Nephron progenitor cell (in vitro differentiated cells): ENCODE measurements around the gene FGF8.

ENCODE experiments used
- DNase-seq: peaks from one replicate; pipeline ENCODE4 v3.0.0; 2021
- H3K27ac Mint-ChIP-seq: 2 replicates; pipeline ENCODE4 v1.8.0; 2021; ENCODE audit warnings: mild to moderate bottlenecking, moderate library complexity, mixed read lengths
- H3K27me3 Mint-ChIP-seq: 2 replicates; pipeline ENCODE4 v1.8.0; 2021; ENCODE audit warnings: mild to moderate bottlenecking, low read depth, mixed read lengths; ENCODE audit not compliant: poor library complexity
- H3K36me3 Mint-ChIP-seq: 2 replicates; pipeline ENCODE4 v1.8.0; 2021; ENCODE audit warnings: low read depth, mixed read lengths
- H3K4me1 Mint-ChIP-seq: 2 replicates; pipeline ENCODE4 v1.8.0; 2021; ENCODE audit warnings: mixed read lengths
- H3K4me3 Mint-ChIP-seq: 2 replicates; pipeline ENCODE4 v1.8.0; 2021; ENCODE audit warnings: mild to moderate bottlenecking, moderate library complexity, mixed read lengths
- H3K9me3 Mint-ChIP-seq: 2 replicates; pipeline ENCODE4 v1.8.0; 2021; ENCODE audit warnings: mild to moderate bottlenecking, moderate library complexity, mixed read lengths
- TF ChIP-seq, protein P1 (sequence below): fragments of 200-600 bp; sonication (generic); IDR thresholded peaks from 2 replicates; pipeline ENCODE4 v1.5.0; 2021; ENCODE audit warnings: antibody characterized with exemption

FGF8 gene

DNA sequence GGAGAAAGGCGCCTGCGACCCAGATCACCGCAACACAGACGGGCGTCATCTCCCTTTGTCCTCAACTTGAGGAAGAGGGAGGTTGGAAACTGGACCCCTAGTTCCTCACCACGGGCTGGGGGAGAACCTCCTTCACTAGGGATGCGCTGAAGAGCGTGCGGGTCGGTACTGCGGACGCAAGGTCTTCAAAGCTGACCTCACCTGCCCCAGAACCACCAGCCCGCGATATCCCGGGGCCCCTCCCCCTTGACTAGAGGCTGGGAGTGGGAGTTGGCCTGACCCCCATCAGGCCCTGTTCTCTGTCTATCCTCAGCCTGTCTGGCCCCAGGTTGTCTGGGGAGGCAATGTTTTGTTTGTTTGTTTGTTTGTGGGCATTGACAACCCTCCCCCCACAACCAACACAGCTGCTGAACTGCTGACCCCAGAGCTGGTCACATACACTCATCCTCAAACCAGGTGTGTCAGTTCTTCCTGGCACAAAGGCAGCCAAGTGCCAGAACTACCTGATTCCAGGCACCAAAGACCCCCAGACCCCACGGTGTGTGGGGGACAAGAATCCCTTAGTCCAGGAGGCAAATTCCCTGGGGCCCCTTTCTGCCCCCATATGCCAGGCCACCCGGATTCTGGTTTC lies 4.4 kb upstream of the FGF8 start:
- Mint-ChIP-seq H3K9me3 (no peaks in the 10 kb centered on the region), H3K4me1 (peaks cover 61% of the 10 kb centered on the region), H3K36me3 (peaks cover 2% of the 10 kb centered on the region), H3K27ac (peak overlapping the region; percentile 75), H3K27me3 (peaks cover 31% of the 10 kb centered on the region), H3K4me3 (peak overlapping the region; percentile 44)
- DNase-seq: no peak
- TF ChIP-seq, protein P1, sequence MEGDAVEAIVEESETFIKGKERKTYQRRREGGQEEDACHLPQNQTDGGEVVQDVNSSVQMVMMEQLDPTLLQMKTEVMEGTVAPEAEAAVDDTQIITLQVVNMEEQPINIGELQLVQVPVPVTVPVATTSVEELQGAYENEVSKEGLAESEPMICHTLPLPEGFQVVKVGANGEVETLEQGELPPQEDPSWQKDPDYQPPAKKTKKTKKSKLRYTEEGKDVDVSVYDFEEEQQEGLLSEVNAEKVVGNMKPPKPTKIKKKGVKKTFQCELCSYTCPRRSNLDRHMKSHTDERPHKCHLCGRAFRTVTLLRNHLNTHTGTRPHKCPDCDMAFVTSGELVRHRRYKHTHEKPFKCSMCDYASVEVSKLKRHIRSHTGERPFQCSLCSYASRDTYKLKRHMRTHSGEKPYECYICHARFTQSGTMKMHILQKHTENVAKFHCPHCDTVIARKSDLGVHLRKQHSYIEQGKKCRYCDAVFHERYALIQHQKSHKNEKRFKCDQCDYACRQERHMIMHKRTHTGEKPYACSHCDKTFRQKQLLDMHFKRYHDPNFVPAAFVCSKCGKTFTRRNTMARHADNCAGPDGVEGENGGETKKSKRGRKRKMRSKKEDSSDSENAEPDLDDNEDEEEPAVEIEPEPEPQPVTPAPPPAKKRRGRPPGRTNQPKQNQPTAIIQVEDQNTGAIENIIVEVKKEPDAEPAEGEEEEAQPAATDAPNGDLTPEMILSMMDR: no peak

DNA sequence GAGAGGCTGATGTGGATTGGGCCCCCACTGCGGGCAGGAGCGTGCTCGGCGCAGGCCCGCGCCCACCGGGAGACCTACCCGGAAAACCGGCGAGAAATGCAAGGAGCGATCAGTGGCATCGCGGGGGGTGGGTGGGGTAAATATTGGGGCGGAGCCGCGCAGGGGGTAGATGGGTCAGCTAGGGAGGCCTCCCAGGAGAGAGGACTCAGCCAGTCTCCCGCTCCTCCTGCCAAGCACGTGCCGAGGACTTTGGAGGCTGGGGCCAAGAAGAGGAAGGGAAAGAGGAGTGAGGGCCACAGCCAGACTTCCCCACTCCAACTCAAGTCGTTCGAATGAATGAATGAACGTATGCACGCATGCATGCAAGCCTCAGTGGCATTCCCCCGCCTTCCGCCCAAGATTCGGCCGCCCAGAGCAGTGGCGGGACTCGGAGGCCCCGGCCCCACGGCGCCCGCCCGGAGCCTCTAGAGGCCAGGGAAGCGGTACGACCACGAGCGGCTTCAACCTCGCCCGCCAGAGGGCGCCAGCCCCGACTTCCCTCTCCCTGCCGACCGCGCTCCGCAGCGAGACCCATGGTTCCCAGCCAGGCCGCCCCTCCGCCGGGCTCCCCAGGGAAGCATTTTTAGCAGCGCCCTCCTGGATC lies 3.8 kb upstream of the FGF8 start:
- H3K36me3 Mint-ChIP-seq: no peaks in the 10 kb centered on the region
- H3K4me1 Mint-ChIP-seq: peaks cover 63% of the 10 kb centered on the region
- peak overlapping the region; percentile 83 for H3K4me3 Mint-ChIP-seq
- DNase-seq: peak; percentile 95
- H3K27ac Mint-ChIP-seq: peak overlapping the region; percentile 75
- H3K27me3 Mint-ChIP-seq: peaks cover 33% of the 10 kb centered on the region
- TF ChIP-seq, protein P1: peak; percentile 87
- no peaks in the 10 kb centered on the region for H3K9me3 Mint-ChIP-seq

DNA sequence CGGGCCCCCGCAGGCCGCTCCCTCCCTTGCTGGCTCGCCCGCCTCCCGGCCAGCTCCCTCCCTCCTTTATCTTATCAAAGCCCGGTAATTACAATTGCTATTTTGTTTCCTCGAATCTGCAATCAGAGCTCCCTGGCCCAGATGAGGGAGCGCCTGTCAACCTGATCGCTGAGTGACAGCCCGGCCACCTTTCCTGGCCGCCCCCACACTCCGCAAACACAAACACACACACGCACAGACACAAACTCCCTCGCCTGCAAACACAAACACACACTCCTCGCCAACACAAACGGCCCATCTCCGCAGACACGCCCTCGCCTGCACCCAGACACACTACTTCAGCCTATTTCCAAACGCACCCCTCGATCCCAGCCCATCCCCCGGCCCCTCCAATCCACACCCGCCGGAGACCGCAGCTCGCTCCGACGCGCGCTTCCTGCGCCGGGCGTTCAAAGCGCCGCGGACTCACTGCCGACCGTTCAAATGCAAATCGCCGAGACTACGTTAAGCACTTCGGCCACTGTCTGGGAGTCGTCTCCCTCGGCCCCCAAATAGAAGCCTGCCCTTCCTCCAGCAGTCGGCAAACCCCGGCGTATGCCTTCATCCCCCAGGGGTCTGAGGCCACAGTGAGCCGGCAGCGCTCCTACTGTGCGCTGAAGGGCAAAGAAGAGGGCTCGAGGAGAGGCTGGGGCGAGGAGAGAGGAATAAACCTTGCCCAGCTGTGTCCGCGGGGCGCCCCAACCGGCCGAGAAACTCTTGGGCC lies 3.0 kb upstream of the FGF8 start:
- H3K27ac Mint-ChIP-seq: no peak overlapping the region
- H3K36me3 Mint-ChIP-seq: no peaks in the 10 kb centered on the region
- H3K4me1 Mint-ChIP-seq: peaks cover 64% of the 10 kb centered on the region
- H3K27me3 Mint-ChIP-seq: peaks cover 34% of the 10 kb centered on the region
- no peaks in the 10 kb centered on the region for H3K9me3 Mint-ChIP-seq
- peak overlapping the region; percentile 83 for H3K4me3 Mint-ChIP-seq
- peak; percentile 61 for DNase-seq
- TF ChIP-seq, protein P1: no peak

DNA sequence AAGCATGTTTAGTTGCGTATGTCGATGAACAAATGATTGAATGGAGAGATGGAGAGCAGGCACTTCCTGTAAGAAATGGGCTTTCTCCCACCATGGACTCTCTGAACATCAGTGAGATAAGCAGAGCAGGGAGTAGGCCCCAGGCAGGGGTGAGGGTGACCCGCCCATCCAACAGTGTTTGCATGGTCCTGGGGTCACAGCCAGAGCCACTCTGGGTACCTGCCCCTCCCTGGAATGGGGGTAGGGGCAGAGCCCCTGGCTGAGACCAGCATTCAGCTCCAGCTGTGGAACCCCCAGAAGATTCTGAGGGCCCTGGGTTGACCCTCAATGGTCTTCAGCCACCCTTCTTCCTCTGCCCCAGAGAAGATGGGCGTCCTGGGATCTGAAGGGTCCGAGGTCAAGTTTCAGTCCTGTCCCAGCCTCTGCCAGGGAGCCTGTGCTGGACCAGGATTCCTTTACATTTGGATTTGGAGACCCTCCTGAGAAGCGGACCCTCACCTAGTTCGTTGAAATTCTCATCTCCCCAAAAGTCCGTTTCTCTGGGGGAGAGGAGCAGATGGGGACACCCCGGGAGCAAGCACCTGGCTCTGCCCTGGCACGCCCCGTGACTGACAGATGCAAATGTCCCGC lies 2.4 kb upstream of the FGF8 start:
- Mint-ChIP-seq H3K36me3 (no peaks in the 10 kb centered on the region), H3K27me3 (peaks cover 41% of the 10 kb centered on the region), H3K4me3 (peak overlapping the region; percentile 83), H3K9me3 (no peaks in the 10 kb centered on the region), H3K4me1 (peaks cover 64% of the 10 kb centered on the region), H3K27ac (no peak overlapping the region)
- no peak for DNase-seq
- TF ChIP-seq, protein P1: no peak

DNA sequence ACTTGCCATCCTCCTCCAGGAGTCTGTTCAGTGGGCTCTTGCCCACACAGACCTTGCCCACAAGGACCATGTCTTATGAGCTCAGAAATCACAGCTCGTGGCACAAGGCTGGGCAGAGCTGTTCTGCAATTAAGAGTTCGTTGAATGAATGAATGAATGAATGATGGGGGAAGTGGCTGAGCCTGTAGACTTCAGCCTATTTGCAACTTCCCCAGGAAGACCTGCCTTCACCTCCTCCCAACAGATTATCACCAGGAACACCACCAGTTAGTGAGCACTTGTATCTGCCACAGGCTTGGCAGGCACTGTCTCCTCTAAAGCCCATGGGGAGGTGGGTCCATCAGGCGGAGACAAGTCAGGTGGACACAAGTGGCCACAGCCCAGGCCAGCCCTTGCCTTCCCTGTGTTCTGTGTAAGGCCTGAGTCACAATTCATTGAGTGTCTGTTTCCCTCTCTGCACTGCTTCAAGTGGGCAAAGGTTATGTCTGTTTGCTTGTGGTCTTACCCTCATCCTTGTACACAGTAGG lies 1.8 kb upstream of the FGF8 start:
- Mint-ChIP-seq H3K36me3 (no peaks in the 10 kb centered on the region), H3K9me3 (no peaks in the 10 kb centered on the region), H3K4me1 (peaks cover 64% of the 10 kb centered on the region), H3K27me3 (peaks cover 46% of the 10 kb centered on the region), H3K27ac (no peak overlapping the region), H3K4me3 (peak overlapping the region; percentile 56)
- DNase-seq: no peak
- TF ChIP-seq, protein P1: no peak
